Liver (tissue), 9 donors: ENCODE data around the gene TBC1D1. TPM values are rescaled to one million over a fixed set of nuclear protein-coding genes. Genes with fewer than 3 reads are reported as not detected.

Source experiments
- DNase-seq: peaks from one replicate; pipeline ENCODE4 v3.0.0-alpha.2; 2017; ENCODE audit warnings: low spot score
- H3K27ac ChIP-seq, 2 donors: one replicate each; pipeline ENCODE4 v1.7.0; 2013; ENCODE audit warnings: inconsistent platforms in 2 of 2, low read length in 2 of 2, control low read depth in 1 of 2, low read depth in 1 of 2, mild to moderate bottlenecking in 1 of 2
- H3K27me3 ChIP-seq, 4 donors: one replicate each; pipeline versions ENCODE4 v1.6.1 to v1.7.0; 2013; ENCODE audit warnings: low read length in 3 of 4, inconsistent platforms in 1 of 4, mild to moderate bottlenecking in 1 of 4, moderate library complexity in 1 of 4; ENCODE audit not compliant: control insufficient read depth in 4 of 4, insufficient read depth in 4 of 4
- H3K36me3 ChIP-seq, 4 donors: one replicate each; pipeline versions ENCODE4 v1.6.1 to v1.7.0; 2013; ENCODE audit warnings: low read length in 3 of 4, mild to moderate bottlenecking in 3 of 4, low read depth in 1 of 4, moderate library complexity in 1 of 4; ENCODE audit not compliant: control insufficient read depth in 4 of 4, insufficient read depth in 3 of 4
- H3K4me1 ChIP-seq, 4 donors: one replicate each; pipeline versions ENCODE4 v1.6.1 to v1.7.0; 2013; ENCODE audit warnings: low read length in 3 of 4, mild to moderate bottlenecking in 3 of 4, moderate library complexity in 1 of 4; ENCODE audit not compliant: control insufficient read depth in 4 of 4, insufficient read depth in 4 of 4
- H3K4me3 ChIP-seq, 3 donors: one replicate each; pipeline versions ENCODE4 v1.6.1 to v1.7.0; 2013; ENCODE audit warnings: low read length in 3 of 3, control low read depth in 1 of 3, low read depth in 1 of 3, mild to moderate bottlenecking in 1 of 3
- H3K9ac ChIP-seq, 2 donors: one replicate each; pipeline ENCODE4 v1.7.0; 2013; ENCODE audit warnings: low read length in 2 of 2, mild to moderate bottlenecking in 2 of 2, moderate library complexity in 2 of 2, control low read depth in 1 of 2, low read depth in 1 of 2
- H3K9me3 ChIP-seq, 4 donors: one replicate each; pipeline versions ENCODE4 v1.6.1 to v1.7.0; 2013; ENCODE audit warnings: low read length in 3 of 4; ENCODE audit not compliant: control insufficient read depth in 4 of 4
- ATF3 ChIP-seq: IDR thresholded peaks from 2 replicates; pipeline ENCODE4 v1.6.1; 2016; ENCODE audit warnings: antibody characterized with exemption
- EGR1 ChIP-seq, 2 donors: IDR thresholded peaks; 2 replicates each; pipeline ENCODE4 v1.6.1; 2016 to 2018; ENCODE audit warnings: antibody characterized with exemption in 2 of 2, low read depth in 2 of 2
- FOXA1 ChIP-seq: IDR thresholded peaks from 2 replicates; pipeline ENCODE4 v1.6.1; 2016; ENCODE audit warnings: antibody characterized with exemption
- FOXA2 ChIP-seq: IDR thresholded peaks from 2 replicates; pipeline ENCODE4 v1.6.1; 2016; ENCODE audit warnings: antibody characterized with exemption
- GABPA ChIP-seq, 2 donors: IDR thresholded peaks in 1 of 2; conservative IDR thresholded peaks in 1 of 2; 2 replicates each; pipeline ENCODE4 v1.6.1; 2016; ENCODE audit warnings: antibody characterized with exemption in 2 of 2, mild to moderate bottlenecking in 1 of 2, moderate library complexity in 1 of 2
- HNF4A ChIP-seq, 2 donors: conservative IDR thresholded peaks; 2 replicates each; pipeline ENCODE4 v1.6.1; 2016; ENCODE audit warnings: antibody characterized with exemption in 2 of 2, mild to moderate bottlenecking in 2 of 2
- HNF4G ChIP-seq: IDR thresholded peaks from 2 replicates; pipeline ENCODE4 v1.6.1; 2016; ENCODE audit warnings: antibody characterized with exemption
- JUND ChIP-seq, 2 donors: IDR thresholded peaks; 2 replicates each; pipeline ENCODE4 v1.6.1; 2016; ENCODE audit warnings: antibody characterized with exemption in 2 of 2
- MAX ChIP-seq: IDR thresholded peaks from 2 replicates; pipeline ENCODE4 v1.6.1; 2016; ENCODE audit warnings: antibody characterized with exemption
- NR2F2 ChIP-seq: IDR thresholded peaks from 2 replicates; pipeline ENCODE4 v1.6.1; 2016; ENCODE audit warnings: antibody characterized with exemption
- RAD21 ChIP-seq, 2 donors: IDR thresholded peaks; 2 replicates each; pipeline ENCODE4 v1.6.1; 2016; ENCODE audit warnings: antibody characterized with exemption in 2 of 2, mild to moderate bottlenecking in 2 of 2
- REST ChIP-seq: IDR thresholded peaks from 2 replicates; pipeline ENCODE4 v1.6.1; 2016; ENCODE audit warnings: antibody characterized with exemption, mild to moderate bottlenecking
- RXRA ChIP-seq, 2 donors: IDR thresholded peaks; 2 replicates each; pipeline ENCODE4 v1.6.1; 2017 to 2018; ENCODE audit warnings: antibody characterized with exemption in 2 of 2, mild to moderate bottlenecking in 1 of 2
- SP1 ChIP-seq: IDR thresholded peaks from 2 replicates; pipeline ENCODE4 v1.6.1; 2018; ENCODE audit warnings: antibody characterized with exemption, mild to moderate bottlenecking
- TAF1 ChIP-seq: conservative IDR thresholded peaks from 2 replicates; pipeline ENCODE4 v1.6.1; 2016; ENCODE audit warnings: antibody characterized with exemption, mild to moderate bottlenecking
- YY1 ChIP-seq: IDR thresholded peaks from 2 replicates; pipeline ENCODE4 v1.6.1; 2016; ENCODE audit warnings: antibody characterized with exemption, mild to moderate bottlenecking
- ZBTB33 ChIP-seq: IDR thresholded peaks from 2 replicates; pipeline ENCODE4 v1.6.1; 2016; ENCODE audit warnings: antibody characterized with exemption
- WGBS: extraction: QIAGEN DNeasy Blood & Tissue Kit; methylation state at CpG from one replicate; pipeline ENCODE4 v1.1.7; 2013; 5-methylcytosine and 5-hydroxymethylcytosine counted together
- polyA plus RNA-seq, 2 donors: library from polyadenylated mRNA; stranded (reverse) in 1 of 2; unstranded in 1 of 2; fragments of 200-250 nt in 1 of 2; fragments of >200 nt in 1 of 2; fragmentation: Nextera tagmentation in 1 of 2; extraction: Ambion mirVana in 1 of 2; gene quantifications; one replicate each; pipeline versions ENCODE4 v1.2.1 to v1.2.3, GENCODE V29; 2013 to 2015
- total RNA-seq, 2 donors: library from RNA; depleted of rRNA; stranded (reverse); fragments of >200 nt; gene quantifications; one replicate each; pipeline ENCODE4 v1.2.3, GENCODE V29; 2014
- donor health status: healthy.
- donor health status: healthy.
- donor health status: healthy.
- donor health status: healthy.
- donor health status: healthy.

TBC1D1 gene
- total and polyA plus RNA-seq, 4 donors = 15.6 to 41.4 (median 20.9) TPM

GRCh38 chr4:38077791-38078489 is 187.1 kb downstream of the TBC1D1 start:
- H3K4me3 ChIP-seq = no peak overlapping the region
- no peaks in the 10 kb centered on the region for H3K9me3 ChIP-seq
- no peaks in the 10 kb centered on the region for H3K27me3 ChIP-seq
- H3K27ac ChIP-seq = peak overlapping the region in 1 of 2 donors; percentile 5
- H3K4me1 ChIP-seq = peaks cover 1 to 27% (median 12%) of the 10 kb centered on the region in 4 donors
- no peak overlapping the region for H3K9ac ChIP-seq
- TF ChIP-seq SP1 = no peak
- TF ChIP-seq HNF4G = no peak
- TF ChIP-seq JUND (IDR thresholded peaks at IDR 0.05) = no peak
- TF ChIP-seq NR2F2 = no peak
- TF ChIP-seq MAX = no peak
- no peak for TF ChIP-seq REST
- TF ChIP-seq GABPA (IDR thresholded peaks at IDR 0.05 in 1 of 2, conservative IDR thresholded peaks at IDR 0.05 in 1 of 2) = no peak
- no peak for TF ChIP-seq RAD21 (IDR thresholded peaks at IDR 0.05)
- TF ChIP-seq YY1 = no peak
- DNase-seq = no peak
- WGBS = 90% methylated on average over 12 of the region's 12 CpGs
- H3K36me3 ChIP-seq = no peaks in the 10 kb centered on the region

- H3K9ac ChIP-seq = no peak overlapping the region
- H3K27ac ChIP-seq = peak overlapping the region; percentile 5 to 43
- peaks cover 1 to 28% (median 15%) of the 10 kb centered on the region in 4 donors for H3K4me1 ChIP-seq
- H3K36me3 ChIP-seq = no peaks in the 10 kb centered on the region
- H3K27me3 ChIP-seq = no peaks in the 10 kb centered on the region
- H3K9me3 ChIP-seq = no peaks in the 10 kb centered on the region
- DNase-seq = no peak
- WGBS = 61% methylated on average over 7 of the region's 7 CpGs
- H3K4me3 ChIP-seq = no peak overlapping the region
- peak; percentile 35 for TF ChIP-seq SP1
- no peak for TF ChIP-seq TAF1
- TF ChIP-seq REST = no peak
- peak in 1 of 2 donors; percentile 18 for TF ChIP-seq RAD21 (IDR thresholded peaks at IDR 0.05)
- no peak for TF ChIP-seq ATF3
- TF ChIP-seq RXRA (IDR thresholded peaks at IDR 0.05) = no peak
- TF ChIP-seq GABPA (IDR thresholded peaks at IDR 0.05 in 1 of 2, conservative IDR thresholded peaks at IDR 0.05 in 1 of 2) = no peak
- no peak for TF ChIP-seq FOXA2
- TF ChIP-seq ZBTB33 = no peak
- TF ChIP-seq HNF4A (conservative IDR thresholded peaks at IDR 0.05) = peak; percentile 53 to 64
- no peak for TF ChIP-seq EGR1 (IDR thresholded peaks at IDR 0.05; ENCODE audit: low read depth in 2 of 2)
- peak; percentile 32 for TF ChIP-seq HNF4G
- TF ChIP-seq YY1 = no peak
- TF ChIP-seq JUND (IDR thresholded peaks at IDR 0.05) = no peak
- TF ChIP-seq MAX = no peak
- no peak for TF ChIP-seq FOXA1
- no peak for TF ChIP-seq NR2F2
Observed at GRCh38 chr4:38078590-38079421, 187.9 kb downstream of the TBC1D1 start.
